GM06990 (cell line): ENCODE measurements around the gene SLC66A1.

Source experiments
- DNase-seq: peaks from one replicate; pipeline ENCODE4 v3.0.0-alpha.2; 2011; ENCODE audit not compliant: insufficient read length; ENCODE audit errors: extremely low read depth
- H3K27me3 ChIP-seq: replicated peaks from 2 replicates; pipeline ENCODE4 v1.6.0; 2011; ENCODE audit warnings: low read length; ENCODE audit not compliant: control insufficient read depth, insufficient read depth
- H3K36me3 ChIP-seq: 2 replicates; pipeline ENCODE4 v1.5.1; 2011; ENCODE audit warnings: low read length; ENCODE audit not compliant: control insufficient read depth, insufficient read depth
- H3K4me3 ChIP-seq: replicated peaks from 2 replicates; pipeline ENCODE4 v1.5.1; 2011; ENCODE audit warnings: low read depth, mild to moderate bottlenecking, control low read depth, low read length
- TF ChIP-seq, protein P1 (sequence below): IDR thresholded peaks from 2 replicates; pipeline ENCODE4 v1.5.1; 2011; ENCODE audit warnings: low read length, control low read depth, mild to moderate bottlenecking, inconsistent platforms; ENCODE audit not compliant: insufficient read depth, poor library complexity, severe bottlenecking

The SLC66A1 gene

DNA sequence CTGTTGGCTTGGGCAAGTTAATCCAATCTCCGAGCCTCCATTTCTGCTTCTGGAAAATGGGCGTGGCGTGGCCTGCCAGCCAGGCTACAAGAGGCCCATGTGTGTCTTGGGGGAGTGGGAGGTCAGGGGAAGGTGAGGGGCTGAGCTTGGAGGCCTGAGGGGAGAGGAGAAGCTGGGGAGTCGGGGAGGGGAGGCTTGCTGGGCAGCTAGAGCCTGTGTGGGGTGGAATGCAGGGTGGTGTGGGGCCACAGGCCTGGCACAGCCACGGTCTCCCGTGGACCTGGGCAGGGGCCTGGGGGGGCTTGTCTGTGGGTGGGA, 14.6 kb downstream of the SLC66A1 start:
- TF ChIP-seq, protein P1, sequence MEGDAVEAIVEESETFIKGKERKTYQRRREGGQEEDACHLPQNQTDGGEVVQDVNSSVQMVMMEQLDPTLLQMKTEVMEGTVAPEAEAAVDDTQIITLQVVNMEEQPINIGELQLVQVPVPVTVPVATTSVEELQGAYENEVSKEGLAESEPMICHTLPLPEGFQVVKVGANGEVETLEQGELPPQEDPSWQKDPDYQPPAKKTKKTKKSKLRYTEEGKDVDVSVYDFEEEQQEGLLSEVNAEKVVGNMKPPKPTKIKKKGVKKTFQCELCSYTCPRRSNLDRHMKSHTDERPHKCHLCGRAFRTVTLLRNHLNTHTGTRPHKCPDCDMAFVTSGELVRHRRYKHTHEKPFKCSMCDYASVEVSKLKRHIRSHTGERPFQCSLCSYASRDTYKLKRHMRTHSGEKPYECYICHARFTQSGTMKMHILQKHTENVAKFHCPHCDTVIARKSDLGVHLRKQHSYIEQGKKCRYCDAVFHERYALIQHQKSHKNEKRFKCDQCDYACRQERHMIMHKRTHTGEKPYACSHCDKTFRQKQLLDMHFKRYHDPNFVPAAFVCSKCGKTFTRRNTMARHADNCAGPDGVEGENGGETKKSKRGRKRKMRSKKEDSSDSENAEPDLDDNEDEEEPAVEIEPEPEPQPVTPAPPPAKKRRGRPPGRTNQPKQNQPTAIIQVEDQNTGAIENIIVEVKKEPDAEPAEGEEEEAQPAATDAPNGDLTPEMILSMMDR: no peak
- Histone ChIP-seq H3K4me3 (no peak overlapping the region), H3K27me3 (no peaks in the 10 kb centered on the region), H3K36me3 (peaks cover 6% of the 10 kb centered on the region)
- no peak for DNase-seq

DNA sequence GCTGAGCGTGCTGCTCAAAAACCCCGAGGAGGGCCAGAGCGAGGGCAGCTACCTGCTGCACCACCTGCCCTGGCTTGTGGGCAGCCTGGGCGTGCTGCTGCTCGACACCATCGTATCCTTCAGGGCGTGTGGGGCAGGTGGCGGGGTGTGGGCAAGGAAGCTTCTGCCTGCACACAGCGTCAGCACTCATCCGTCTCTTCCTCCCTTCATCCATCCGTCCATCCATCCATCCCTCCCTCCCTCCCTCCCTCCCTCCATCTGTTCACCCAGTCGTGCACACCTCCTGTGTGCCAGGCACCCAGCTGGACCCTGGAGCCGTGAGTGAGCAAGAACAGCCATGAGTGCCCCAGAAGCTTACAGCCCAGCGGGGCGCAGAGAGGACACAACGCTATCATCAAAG, 15.2 kb downstream of the SLC66A1 start:
- no peak overlapping the region for H3K4me3 ChIP-seq
- no peak for DNase-seq
- H3K27me3 ChIP-seq: no peaks in the 10 kb centered on the region
- H3K36me3 ChIP-seq: peaks cover 6% of the 10 kb centered on the region
- TF ChIP-seq, protein P1: no peak

DNA sequence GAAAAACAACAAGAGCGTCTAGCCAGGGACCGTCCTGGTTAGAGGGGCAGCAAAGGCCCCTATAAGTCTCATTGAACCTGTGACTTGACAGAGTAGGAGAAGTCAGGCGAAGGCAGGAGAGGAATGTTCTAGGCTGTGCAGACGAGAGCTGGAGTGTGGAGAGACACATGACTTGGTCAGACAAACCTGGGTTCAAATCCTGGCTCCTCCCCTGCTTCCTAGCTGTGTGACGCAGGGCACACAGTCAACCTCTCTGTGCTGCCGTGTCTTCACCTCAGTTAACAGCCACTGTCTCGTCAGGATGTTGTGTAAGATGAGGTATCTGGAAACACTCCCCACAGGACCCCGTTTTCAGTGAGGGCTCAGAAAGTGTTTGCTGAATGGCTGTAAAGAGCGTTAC, 15.6 kb downstream of the SLC66A1 start:
- no peak for DNase-seq
- peaks cover 6% of the 10 kb centered on the region for H3K36me3 ChIP-seq
- H3K27me3 ChIP-seq: no peaks in the 10 kb centered on the region
- no peak overlapping the region for H3K4me3 ChIP-seq
- TF ChIP-seq, protein P1: no peak

DNA sequence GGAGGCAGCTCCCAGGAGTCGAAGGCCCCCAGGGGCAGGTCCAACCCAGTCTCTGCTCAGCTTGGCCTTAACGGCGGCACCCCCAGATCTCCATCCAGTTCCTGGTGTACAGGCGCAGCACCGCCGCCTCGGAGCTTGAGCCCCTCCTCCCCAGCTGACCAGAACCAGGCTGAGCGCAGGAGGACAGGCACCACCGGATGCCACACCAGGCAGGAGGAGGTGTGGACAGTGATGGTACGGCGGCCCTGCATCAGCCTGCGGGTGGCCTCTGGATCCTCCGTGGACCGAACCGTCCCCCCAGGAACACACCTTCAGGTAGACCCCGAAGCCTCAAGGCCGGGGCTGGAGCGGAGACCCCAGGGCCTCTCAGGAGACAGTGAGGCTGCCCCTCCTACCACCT, 16.4 kb downstream of the SLC66A1 start:
- TF ChIP-seq, protein P1: no peak
- no peaks in the 10 kb centered on the region for H3K27me3 ChIP-seq
- DNase-seq: no peak
- no peak overlapping the region for H3K4me3 ChIP-seq
- peaks cover 6% of the 10 kb centered on the region for H3K36me3 ChIP-seq

DNA sequence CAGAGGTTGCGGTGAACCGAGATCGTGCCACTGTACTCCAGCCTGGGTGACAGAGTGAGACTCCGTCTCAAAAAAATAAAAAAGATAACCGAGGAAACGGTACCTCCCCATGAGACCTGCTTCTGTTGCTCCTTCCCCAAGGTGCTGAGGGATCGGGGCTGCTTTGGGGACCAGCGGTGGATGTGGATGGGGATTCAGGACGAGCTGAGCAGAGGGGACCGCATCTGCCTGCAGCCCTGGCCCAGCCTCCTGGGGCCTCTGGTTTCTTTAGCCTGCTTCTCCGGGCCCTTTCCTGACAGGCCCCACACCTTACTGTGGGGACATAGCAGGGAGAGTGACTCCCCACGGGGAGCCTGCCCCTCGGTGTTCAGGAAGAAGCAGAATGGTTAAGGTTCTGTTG, 17.1 kb downstream of the SLC66A1 start:
- DNase-seq: no peak
- H3K27me3 ChIP-seq: no peaks in the 10 kb centered on the region
- H3K36me3 ChIP-seq: peaks cover 4% of the 10 kb centered on the region
- no peak overlapping the region for H3K4me3 ChIP-seq
- TF ChIP-seq, protein P1: no peak

DNA sequence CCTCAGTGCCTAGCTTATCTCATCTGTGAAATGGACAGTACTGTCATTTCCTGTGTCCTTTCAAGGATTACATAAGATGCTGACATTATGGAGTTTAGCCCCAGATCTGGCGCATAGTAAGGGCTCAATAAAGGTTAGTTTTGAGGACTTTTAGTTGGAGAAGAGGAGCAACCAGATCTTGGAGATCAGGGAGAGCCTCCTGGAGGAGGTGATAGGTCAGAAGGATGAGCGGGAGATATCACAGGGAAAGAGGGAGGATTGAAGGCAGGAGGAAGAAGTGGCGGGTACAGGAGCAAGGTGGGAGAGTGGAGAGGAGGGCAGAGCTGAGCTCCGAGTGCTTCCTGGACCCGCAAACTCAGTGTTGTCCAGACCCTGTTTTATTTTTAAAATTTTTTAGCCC, 17.5 kb downstream of the SLC66A1 start:
- H3K36me3 ChIP-seq: peaks cover 1% of the 10 kb centered on the region
- no peaks in the 10 kb centered on the region for H3K27me3 ChIP-seq
- TF ChIP-seq, protein P1: no peak
- no peak overlapping the region for H3K4me3 ChIP-seq
- DNase-seq: no peak
